HG03280 (cell line): Measurements from ENCODE around the gene MYRF.

Experiments
- ATAC-seq: cut with Tn5 transposase; IDR thresholded peaks from one replicate; pipeline ENCODE4 v1.9.1; 2021; ENCODE audit warnings: mild to moderate bottlenecking, moderate library complexity; ENCODE audit not compliant: unreplicated experiment

Gene MYRF

GRCh38 chr11:61756452-61757212 is 4.2 kb downstream of the MYRF start:
- ATAC-seq, result no peak

- no peak for ATAC-seq
Measured at GRCh38 chr11:61757213-61757862, 4.9 kb downstream of the MYRF start.

- ATAC-seq, result no peak
Measured at GRCh38 chr11:61760946-61761345, 8.5 kb downstream of the MYRF start.

- ATAC-seq, result no peak
Measured at GRCh38 chr11:61761440-61762222, 9.2 kb downstream of the MYRF start.

- ATAC-seq, result no peak
Measured at GRCh38 chr11:61762223-61762615, 9.8 kb downstream of the MYRF start.

GRCh38 chr11:61762798-61763197 is 10.4 kb downstream of the MYRF start:
- no peak for ATAC-seq

- no peak for ATAC-seq
Measured at GRCh38 chr11:61763930-61764605, 11.6 kb downstream of the MYRF start.

GRCh38 chr11:61764606-61765260 is 12.3 kb downstream of the MYRF start:
- no peak for ATAC-seq

GRCh38 chr11:61765550-61766253 is 13.3 kb downstream of the MYRF start:
- ATAC-seq, result no peak

GRCh38 chr11:61766353-61766841 is 14.0 kb downstream of the MYRF start:
- ATAC-seq, result no peak

GRCh38 chr11:61768376-61769076 is 16.1 kb downstream of the MYRF start:
- ATAC-seq, result no peak

- no peak for ATAC-seq
Measured at GRCh38 chr11:61769169-61769920, 16.9 kb downstream of the MYRF start.

- no peak for ATAC-seq
Measured at GRCh38 chr11:61769946-61770683, 17.7 kb downstream of the MYRF start.

- no peak for ATAC-seq
Measured at GRCh38 chr11:61771195-61771894, 18.9 kb downstream of the MYRF start.

- ATAC-seq, result no peak
Measured at GRCh38 chr11:61771985-61772455, 19.6 kb downstream of the MYRF start.

- ATAC-seq, result no peak
Measured at GRCh38 chr11:61773356-61773755, 20.9 kb downstream of the MYRF start.

GRCh38 chr11:61773809-61774208 is 21.4 kb downstream of the MYRF start:
- ATAC-seq, result no peak
